Activated T-helper 2 cell treated with anti-CD3 and anti-CD28 coated beads, Interferon-gamma antibody, Interleukin-2, Interleukin-4, amounts not matched to agents 10 μg/mL and 5 μg/mL and 100 μg/mL, durations not matched to agents 14 hours and 24 hours and 36 hours (primary cell): ENCODE data around the gene IL1A. TPM values are rescaled to one million over a fixed set of nuclear protein-coding genes. Genes with fewer than 3 reads are reported as not detected.

Source experiments
- DNase-seq: peaks from one replicate; pipeline ENCODE4 v3.0.0; 2021; ENCODE audit warnings: low spot score
- H3K27ac Mint-ChIP-seq: one replicate; pipeline ENCODE4 v1.8.0; 2021; ENCODE audit warnings: mixed read lengths
- H3K27me3 Mint-ChIP-seq: one replicate; pipeline ENCODE4 v1.8.0; 2021; ENCODE audit warnings: low read depth, mixed read lengths
- H3K36me3 Mint-ChIP-seq: one replicate; pipeline ENCODE4 v1.8.0; 2021; ENCODE audit warnings: low read depth, mixed read lengths
- H3K4me1 Mint-ChIP-seq: one replicate; pipeline ENCODE4 v1.8.0; 2021; ENCODE audit warnings: low read depth, mixed read lengths
- H3K4me3 Mint-ChIP-seq: one replicate; pipeline ENCODE4 v1.8.0; 2021; ENCODE audit warnings: low read depth, mild to moderate bottlenecking, moderate library complexity, mixed read lengths
- H3K9me3 Mint-ChIP-seq: one replicate; pipeline ENCODE4 v1.8.0; 2021; ENCODE audit warnings: mixed read lengths
- intact Hi-C: fragments of 100-400 bp; cut with micrococcal nuclease; formaldehyde crosslinking; loops from one replicate; pipeline ENCODE4 v1.15.1; 2023
- total RNA-seq: library from RNA; stranded (reverse); gene quantifications from 2 replicates; pipeline ENCODE4 v1.2.3, GENCODE V29; 2022

The IL1A gene
- total RNA-seq, 1 donor from 2014 or later = 7.0 TPM

DNA sequence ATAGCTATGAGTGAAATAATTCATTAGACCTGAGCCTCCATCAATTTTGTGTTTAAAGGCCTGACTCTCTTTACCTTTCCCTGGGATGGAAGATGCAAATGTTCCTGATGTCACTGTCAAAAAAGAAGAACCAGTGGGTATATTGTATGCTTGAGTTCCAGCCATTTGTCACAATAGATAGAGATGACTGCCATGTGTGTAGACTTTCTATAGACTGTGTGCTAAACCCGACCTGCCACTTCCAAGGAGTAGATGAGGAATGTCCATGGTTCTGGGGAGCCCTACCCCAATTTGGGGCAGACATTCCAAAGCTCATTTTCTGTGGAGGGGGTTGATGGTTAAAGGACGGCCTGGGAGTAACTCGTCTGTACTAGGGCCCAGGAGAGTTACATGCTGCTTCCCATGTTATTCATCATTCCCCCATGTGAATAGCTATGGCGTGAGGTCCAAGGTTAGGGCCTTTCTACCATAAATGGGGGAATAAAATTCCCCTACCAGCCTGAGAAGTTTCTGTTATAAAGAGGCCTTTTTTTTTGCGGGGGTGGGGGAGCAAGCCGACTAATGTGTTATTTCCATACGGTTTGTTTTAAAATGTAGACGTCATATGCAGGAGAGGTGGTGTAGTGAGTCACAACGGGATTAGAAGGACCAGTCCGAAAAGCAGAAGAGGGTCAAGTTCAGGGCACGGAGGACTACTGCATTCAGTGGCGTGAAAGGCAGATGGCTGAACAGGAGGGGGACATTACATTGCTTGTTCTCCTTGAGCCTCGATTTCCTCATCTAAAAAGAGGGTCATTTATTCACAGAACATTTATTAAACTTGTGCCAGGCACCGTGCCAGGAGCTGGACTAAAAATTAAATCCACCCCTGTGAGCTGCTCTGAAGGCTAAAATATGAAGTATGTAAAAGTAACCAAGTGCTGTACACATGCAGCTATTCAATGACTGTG is 28.3 kb upstream of the IL1A start:
- Mint-ChIP-seq H3K27me3 (no peaks in the 10 kb centered on the region), H3K9me3 (peaks cover 19% of the 10 kb centered on the region), H3K27ac (peak overlapping the region; percentile 33), H3K36me3 (peaks cover 4% of the 10 kb centered on the region), H3K4me1 (peaks cover 23% of the 10 kb centered on the region), H3K4me3 (no peak overlapping the region)
- no peak for DNase-seq
- intact Hi-C loops = no loop called here

DNA sequence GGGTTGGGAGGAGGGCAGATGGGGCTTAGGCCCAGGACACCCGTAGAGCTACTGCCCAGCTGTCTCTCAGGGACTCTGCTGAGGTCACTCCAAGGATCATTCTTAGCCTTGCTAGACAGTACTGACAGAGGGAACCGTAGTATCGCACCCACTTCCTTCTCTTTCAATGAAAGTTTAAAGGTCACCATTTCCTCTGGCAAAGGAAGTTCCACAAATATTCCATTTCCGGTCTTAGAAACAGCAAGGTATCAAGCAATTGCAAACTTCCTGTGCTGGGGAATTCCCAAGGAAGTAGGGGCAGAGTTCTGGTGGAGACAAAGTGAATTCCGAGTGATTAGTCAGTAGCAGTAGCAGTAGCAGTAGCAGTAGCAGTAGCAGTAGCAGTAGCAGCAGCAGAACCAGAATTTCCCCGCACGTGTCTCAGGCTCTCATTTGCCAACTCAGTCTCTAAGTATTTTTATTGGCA is 27.6 kb upstream of the IL1A start:
- Mint-ChIP-seq H3K9me3 (peaks cover 25% of the 10 kb centered on the region), H3K27me3 (no peaks in the 10 kb centered on the region), H3K27ac (peak overlapping the region; percentile 33), H3K4me3 (no peak overlapping the region), H3K36me3 (peaks cover 4% of the 10 kb centered on the region), H3K4me1 (peaks cover 23% of the 10 kb centered on the region)
- DNase-seq = no peak
- intact Hi-C loops = no loop called here

DNA sequence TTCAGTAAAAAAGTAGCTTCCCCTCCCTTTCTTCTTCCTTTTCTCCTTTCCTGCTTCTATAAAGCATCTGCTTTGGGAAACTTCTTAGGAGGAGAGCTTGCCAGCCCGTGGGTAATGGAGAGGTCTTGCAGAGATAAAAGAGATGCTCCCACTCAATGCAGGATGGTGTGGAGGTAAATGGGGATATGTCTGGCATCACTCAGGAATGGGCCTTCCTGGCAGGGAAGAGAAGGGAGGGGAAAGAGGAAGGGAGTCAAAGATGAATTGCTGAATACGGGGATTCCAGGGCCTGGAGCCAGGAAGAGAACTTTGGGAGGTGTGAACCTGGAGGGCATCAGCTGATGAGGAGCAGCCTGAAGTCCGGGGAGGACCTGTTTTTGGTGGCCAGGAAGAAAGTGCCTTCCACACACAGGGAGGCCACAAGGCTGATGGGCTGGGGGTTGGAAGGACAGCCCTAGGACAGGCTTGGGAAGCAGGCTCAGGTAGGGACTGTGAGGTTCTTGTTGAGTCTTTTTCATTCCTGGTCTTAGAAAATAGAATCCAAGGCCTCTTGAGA is 27.1 kb upstream of the IL1A start:
- Mint-ChIP-seq H3K4me1 (peaks cover 26% of the 10 kb centered on the region), H3K9me3 (peaks cover 30% of the 10 kb centered on the region), H3K4me3 (no peak overlapping the region), H3K27ac (peak overlapping the region; percentile 58), H3K36me3 (peaks cover 6% of the 10 kb centered on the region), H3K27me3 (no peaks in the 10 kb centered on the region)
- intact Hi-C loops = no loop called here
- no peak for DNase-seq

DNA sequence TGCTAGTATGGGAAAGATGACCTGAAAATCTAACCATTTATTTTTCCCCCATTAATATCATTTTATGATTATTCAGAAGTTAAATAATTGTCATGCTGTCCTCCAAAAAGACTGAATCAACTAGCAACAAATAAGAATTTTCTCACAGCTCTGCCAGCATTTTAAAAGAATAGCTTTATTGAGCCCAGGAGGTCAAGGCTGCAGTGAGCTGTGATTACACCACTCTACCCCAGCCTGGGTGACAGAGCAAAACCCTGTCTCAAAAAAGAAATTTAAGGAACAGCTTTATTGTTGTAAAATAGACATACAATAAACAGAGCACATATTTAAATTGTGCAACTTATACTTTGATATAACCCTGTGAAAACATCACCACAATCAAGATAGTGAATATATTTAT is 24.8 kb upstream of the IL1A start:
- Mint-ChIP-seq H3K27ac (peak overlapping the region; percentile 18), H3K9me3 (peaks cover 30% of the 10 kb centered on the region), H3K36me3 (peaks cover 6% of the 10 kb centered on the region), H3K4me1 (peaks cover 32% of the 10 kb centered on the region), H3K4me3 (no peak overlapping the region), H3K27me3 (no peaks in the 10 kb centered on the region)
- intact Hi-C loops = no loop called here
- DNase-seq = no peak

DNA sequence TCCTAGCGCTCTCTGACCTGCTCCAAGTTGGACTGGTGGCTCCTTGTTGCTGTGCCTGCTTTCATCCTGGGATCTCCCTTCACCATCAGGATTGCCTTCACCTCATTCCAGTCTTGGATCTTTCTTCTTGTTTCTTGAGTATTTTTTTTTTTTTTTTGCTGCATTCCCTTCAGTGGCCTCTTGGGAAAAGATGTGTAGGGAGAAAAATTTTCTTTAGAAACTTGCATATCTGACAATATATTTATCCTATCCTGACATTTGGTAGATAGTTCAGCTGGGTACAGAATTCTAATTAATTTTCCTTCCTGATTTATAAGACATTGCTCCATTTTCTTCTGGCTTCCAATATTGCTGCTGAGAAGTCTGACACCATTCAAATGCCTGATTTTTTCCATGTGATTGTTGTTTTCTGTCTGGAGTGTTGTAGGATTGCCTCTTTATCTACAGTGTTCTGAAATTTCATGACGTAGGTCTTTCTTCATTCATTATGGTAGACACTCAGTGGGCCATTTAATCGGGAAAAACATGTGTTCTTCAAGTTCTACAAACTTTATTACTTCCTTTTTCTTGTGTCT is 23.0 kb upstream of the IL1A start:
- DNase-seq = no peak
- no peaks in the 10 kb centered on the region for H3K27me3 Mint-ChIP-seq
- no peak overlapping the region for H3K27ac Mint-ChIP-seq
- H3K4me1 Mint-ChIP-seq = peaks cover 32% of the 10 kb centered on the region
- intact Hi-C loops = no loop called here
- H3K36me3 Mint-ChIP-seq = peaks cover 6% of the 10 kb centered on the region
- no peak overlapping the region for H3K4me3 Mint-ChIP-seq
- peaks cover 30% of the 10 kb centered on the region for H3K9me3 Mint-ChIP-seq

DNA sequence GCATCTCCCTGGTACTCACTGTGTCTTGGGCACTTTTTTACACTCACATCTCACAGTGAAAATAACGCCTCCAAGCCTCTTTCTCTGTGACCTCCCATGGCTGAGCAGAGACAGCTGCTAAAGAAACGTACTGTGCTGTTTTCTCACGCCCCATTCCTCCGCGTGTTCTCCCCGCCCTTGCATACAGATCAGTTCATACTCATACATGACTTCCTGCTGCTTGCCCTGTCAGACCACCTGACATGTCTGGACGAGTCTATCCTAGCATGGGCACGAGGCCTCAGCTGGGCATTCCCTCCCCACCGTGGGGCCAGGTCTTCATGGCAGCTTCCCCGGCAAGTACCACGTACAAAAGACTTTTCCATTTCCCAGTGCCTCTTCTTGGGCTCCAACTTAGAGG is 21.2 kb upstream of the IL1A start:
- H3K9me3 Mint-ChIP-seq = peaks cover 27% of the 10 kb centered on the region
- DNase-seq = no peak
- no peaks in the 10 kb centered on the region for H3K27me3 Mint-ChIP-seq
- intact Hi-C loops = loop anchor here (2.0 kb wide), 1 partner anchor 15 kb away; no protein-coding TSS in a partner anchor
- H3K36me3 Mint-ChIP-seq = peaks cover 3% of the 10 kb centered on the region
- H3K27ac Mint-ChIP-seq = no peak overlapping the region
- H3K4me1 Mint-ChIP-seq = peaks cover 21% of the 10 kb centered on the region
- H3K4me3 Mint-ChIP-seq = no peak overlapping the region

DNA sequence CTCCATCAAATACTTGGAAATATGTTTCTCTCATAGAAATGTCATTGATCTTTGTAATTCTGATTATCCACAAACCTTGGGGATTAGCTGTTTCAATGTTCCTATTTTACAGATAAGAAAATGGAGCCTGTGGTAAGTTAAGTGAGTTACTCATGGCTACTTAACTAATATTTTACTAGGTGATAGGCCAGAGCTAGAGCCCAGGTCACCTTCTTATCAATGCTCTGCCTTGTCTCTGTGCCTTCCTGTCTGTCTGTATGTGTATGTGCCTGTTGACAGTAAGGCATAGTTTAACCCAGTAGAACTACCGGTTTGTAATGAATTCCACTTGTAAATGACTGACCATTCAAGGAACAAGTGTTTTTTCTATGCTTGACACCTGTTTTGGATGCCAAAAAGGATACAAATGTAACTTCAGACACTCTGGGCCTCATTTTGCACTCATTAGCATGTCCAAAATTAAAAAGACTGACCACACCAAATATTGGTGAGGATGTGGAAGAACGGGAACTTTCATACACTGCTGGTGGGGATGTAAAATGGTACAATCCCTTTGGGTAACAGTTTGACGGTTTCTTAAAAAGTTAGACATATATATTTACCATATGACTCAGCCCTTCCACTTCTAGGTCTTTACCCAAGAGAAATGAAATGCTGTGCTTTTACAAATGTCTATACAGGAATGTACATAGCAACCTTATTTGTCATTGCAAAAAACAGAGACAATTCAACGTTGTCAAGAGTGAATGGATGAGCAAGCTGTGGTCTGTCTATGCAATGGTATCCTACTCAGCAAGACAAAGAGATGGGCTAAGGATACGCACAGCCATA is 19.6 kb upstream of the IL1A start:
- no peak for DNase-seq
- intact Hi-C loops = loop anchor here (2.0 kb wide), 1 partner anchor 17 kb away; no protein-coding TSS in a partner anchor
- H3K27ac Mint-ChIP-seq = peak overlapping the region; percentile 84
- peaks cover 29% of the 10 kb centered on the region for H3K4me1 Mint-ChIP-seq
- H3K27me3 Mint-ChIP-seq = no peaks in the 10 kb centered on the region
- H3K9me3 Mint-ChIP-seq = peaks cover 17% of the 10 kb centered on the region
- peaks cover 3% of the 10 kb centered on the region for H3K36me3 Mint-ChIP-seq
- no peak overlapping the region for H3K4me3 Mint-ChIP-seq

DNA sequence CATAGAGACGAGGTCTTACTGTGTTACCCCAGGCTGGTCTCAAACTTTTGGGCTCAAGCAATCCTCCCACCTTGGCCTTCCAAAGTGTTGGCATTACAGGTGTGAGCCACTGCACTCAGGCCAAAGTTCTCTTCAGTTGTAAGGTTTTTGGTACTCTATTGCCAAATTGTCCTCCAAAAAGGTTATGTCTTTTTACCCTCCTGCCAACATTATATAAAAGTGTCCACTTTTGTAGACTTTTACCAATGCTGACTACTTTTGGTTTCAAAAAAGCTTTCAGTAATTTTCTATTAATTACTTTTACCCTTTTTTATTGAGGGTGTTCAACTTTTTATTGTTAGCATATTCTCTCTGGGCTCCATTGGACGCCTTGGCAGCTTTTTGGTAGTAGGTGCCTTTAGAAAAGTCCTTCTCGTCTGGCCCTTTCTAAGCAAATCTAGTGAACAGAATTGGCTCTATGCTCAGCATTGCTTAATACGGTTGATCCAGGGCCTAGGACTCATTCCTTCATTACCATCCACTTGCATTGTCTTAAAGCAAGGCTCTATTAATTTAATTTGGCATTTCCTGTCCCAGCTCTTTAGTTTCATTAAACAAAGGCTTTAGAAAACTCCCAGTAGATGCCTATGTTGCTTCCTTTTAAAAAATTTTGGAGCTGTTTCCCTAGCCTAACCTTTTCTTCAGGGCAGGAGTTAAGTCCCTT is 16.7 kb upstream of the IL1A start:
- no peak for DNase-seq
- Mint-ChIP-seq H3K27ac (no peak overlapping the region), H3K27me3 (no peaks in the 10 kb centered on the region)

DNA sequence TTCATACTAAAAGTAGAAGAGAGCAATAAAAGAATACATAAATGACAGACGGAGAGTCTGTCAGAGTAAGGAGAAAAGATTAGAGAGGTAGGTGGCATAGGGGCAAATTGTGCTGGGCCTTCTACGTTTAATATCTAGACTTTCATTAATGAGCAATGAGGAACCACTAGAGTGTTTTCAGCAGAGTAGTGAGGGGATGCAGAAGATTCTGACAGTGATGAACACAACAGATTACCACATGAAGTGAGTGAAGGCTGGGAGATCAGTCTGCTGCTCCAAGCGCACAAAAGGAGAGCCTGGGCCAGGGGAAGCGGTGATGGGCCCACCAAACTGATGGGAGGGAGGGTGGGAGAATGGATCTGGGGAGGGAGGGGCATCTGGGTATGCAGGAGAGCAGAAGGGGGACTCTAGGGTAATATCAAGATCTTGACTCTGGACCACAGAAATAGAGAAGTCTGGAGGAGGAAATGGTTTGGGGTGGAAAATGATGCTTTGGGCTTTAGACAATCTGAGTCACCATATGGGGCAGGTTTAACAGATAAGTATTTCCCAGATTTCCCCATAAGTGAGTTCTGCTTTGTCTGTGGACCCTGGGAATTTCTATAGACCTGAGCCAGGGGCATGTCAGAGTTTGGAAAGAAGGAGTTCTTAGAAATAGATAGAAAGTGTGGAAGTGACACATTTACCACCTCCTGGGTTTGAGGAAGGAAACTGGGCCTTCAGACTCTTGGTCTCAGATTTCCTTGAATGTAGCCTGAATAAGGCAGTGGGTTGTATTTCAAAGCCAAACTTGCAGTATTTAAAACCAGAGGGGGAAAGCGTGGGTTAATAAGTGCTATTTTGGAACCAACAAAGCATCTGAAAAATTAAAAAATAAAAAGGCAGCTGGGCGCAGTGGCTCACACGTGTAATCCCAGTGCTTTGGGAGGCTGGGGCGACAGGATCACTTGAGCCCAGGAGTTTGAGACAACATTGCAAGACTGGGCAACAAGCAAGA is 15.0 kb upstream of the IL1A start:
- Mint-ChIP-seq H3K36me3 (peaks cover 3% of the 10 kb centered on the region), H3K27me3 (no peaks in the 10 kb centered on the region), H3K4me3 (no peak overlapping the region), H3K9me3 (peaks cover 6% of the 10 kb centered on the region), H3K4me1 (peaks cover 28% of the 10 kb centered on the region), H3K27ac (peak overlapping the region; percentile 3)
- no peak for DNase-seq
- intact Hi-C loops = no loop called here

More for the DNA sequence above, 16.7 kb upstream of the IL1A start:
- Mint-ChIP-seq H3K4me1 (peaks cover 25% of the 10 kb centered on the region), H3K36me3 (no peaks in the 10 kb centered on the region), H3K9me3 (peaks cover 6% of the 10 kb centered on the region), H3K4me3 (no peak overlapping the region)
- intact Hi-C loops = no loop called here

DNA sequence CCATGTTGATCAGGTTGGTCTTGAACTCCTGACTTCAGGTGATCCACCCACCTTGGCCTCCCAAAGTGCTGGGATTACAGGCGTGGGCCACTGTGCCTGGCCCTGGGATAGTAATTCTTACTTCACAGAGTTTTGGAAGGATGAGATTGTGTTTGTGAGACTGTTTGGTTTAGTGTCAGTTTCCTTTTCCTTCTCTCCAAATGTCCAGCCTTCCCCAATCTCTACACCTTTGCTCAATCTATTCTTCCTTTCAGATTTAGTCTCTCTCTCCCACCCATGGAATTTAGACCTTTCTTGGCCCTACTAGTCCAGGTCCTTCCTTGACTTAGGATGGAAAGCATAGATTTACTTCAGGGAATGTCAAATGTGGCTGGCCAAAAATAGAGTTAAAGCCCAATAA is 12.2 kb upstream of the IL1A start:
- Mint-ChIP-seq H3K4me1 (peaks cover 33% of the 10 kb centered on the region), H3K27me3 (no peaks in the 10 kb centered on the region), H3K4me3 (no peak overlapping the region), H3K27ac (no peak overlapping the region), H3K36me3 (peaks cover 6% of the 10 kb centered on the region), H3K9me3 (peaks cover 10% of the 10 kb centered on the region)
- intact Hi-C loops = no loop called here
- DNase-seq = no peak

DNA sequence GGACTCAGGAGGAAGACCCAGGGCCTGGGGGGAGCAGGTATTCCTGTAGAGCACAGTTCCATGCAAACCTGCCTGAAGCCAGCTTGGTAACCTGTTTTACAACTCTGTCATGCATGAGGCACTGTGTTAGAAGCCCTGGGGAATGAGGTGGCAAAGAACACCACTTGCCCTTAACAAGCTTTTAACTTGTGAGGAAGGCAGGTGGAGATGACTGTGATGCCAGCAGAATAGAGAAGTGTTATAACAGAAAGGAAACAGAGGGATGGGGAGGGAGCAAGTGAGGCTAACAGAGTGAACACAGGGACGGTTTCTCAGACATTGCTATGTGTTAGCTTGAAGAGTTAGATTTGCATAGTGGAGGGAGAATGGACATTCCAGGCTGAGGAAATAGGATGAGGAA is 11.5 kb upstream of the IL1A start:
- peaks cover 6% of the 10 kb centered on the region for H3K36me3 Mint-ChIP-seq
- DNase-seq = no peak
- no peak overlapping the region for H3K4me3 Mint-ChIP-seq
- no peak overlapping the region for H3K27ac Mint-ChIP-seq
- peaks cover 33% of the 10 kb centered on the region for H3K4me1 Mint-ChIP-seq
- peaks cover 10% of the 10 kb centered on the region for H3K9me3 Mint-ChIP-seq
- H3K27me3 Mint-ChIP-seq = no peaks in the 10 kb centered on the region
- intact Hi-C loops = no loop called here
